ENCODE data around the gene HBZ. TPM values are rescaled to one million over a fixed set of nuclear protein-coding genes. Genes with fewer than 3 reads are reported as not detected.

HBZ gene
- total and polyA plus RNA-seq, 9 of the 15 experiments (the other 6 are each of a cell fraction or from before 2014, with no cell fraction given): 58.0 to 610 (median 113) TPM

GRCh38 chr16:180681-181564 lies 28.5 kb downstream of the HBZ start (continued):
- TF ChIP-seq RNF219 (CRISPR knock-in tag; IDR thresholded peaks at IDR 0.05): no peak
- TF ChIP-seq ZNF586 (CRISPR knock-in tag; conservative IDR thresholded peaks at IDR 0.05): no peak
- no peak for TF ChIP-seq GTF2A2 (tag; IDR thresholded peaks at IDR 0.05)
- no peak for TF ChIP-seq ZC3H11A (IDR thresholded peaks at IDR 0.05; ENCODE audit: low read depth, low read length)
- no peak for TF ChIP-seq NCOR1 (IDR thresholded peaks at IDR 0.05)
- TF ChIP-seq ZNF740 (CRISPR knock-in tag; IDR thresholded peaks at IDR 0.05): peak; percentile 97
- TF ChIP-seq ZNF740 (tag; IDR thresholded peaks at IDR 0.05): no peak; a peak in 1 of 4 replicates
- TF ChIP-seq KHSRP (IDR thresholded peaks at IDR 0.05): no peak
- TF ChIP-seq POLR2B (IDR thresholded peaks at IDR 0.05; ENCODE audit: low read depth, partially characterized antibody): no peak
- no peak for TF ChIP-seq MXD1 (CRISPR knock-in tag; IDR thresholded peaks at IDR 0.05; ENCODE audit: borderline replicate concordance, poor library complexity, severe bottlenecking)
- peak; percentile 100 for TF ChIP-seq FOXK1 (CRISPR knock-in tag; IDR thresholded peaks at IDR 0.05; ENCODE audit: borderline replicate concordance)
- no peak for TF ChIP-seq NELFE (IDR thresholded peaks at IDR 0.05; ENCODE audit: insufficient read depth, insufficient read length)
- peak; percentile 65; the same call in 1 of the 2 replicates for TF ChIP-seq TAF15 (IDR thresholded peaks at IDR 0.05; ENCODE audit: low read depth, low read length)
- TF ChIP-seq MTA1 (IDR thresholded peaks at IDR 0.05; ENCODE audit: borderline replicate concordance): no peak
- 0 out of 2 replicates have a peak, but pooled peaks have one; percentile 9 for TF ChIP-seq KLF6 (CRISPR knock-in tag; IDR thresholded peaks at IDR 0.05; ENCODE audit: borderline replicate concordance)
- peak; percentile 93 for TF ChIP-seq POLR2G (IDR thresholded peaks at IDR 0.05; ENCODE audit: low read depth, low read length)
- peak; percentile 85 for TF ChIP-seq CCNT2 (IDR thresholded peaks at IDR 0.05; ENCODE audit: borderline replicate concordance, extremely low read depth, insufficient read length, low read depth, low read length)
- no peak for TF ChIP-seq SRSF9 (IDR thresholded peaks at IDR 0.05; ENCODE audit: borderline replicate concordance, low read depth, low read length)
- no peak for TF ChIP-seq HNRNPH1 (optimal IDR thresholded peaks at IDR 0.05; ENCODE audit: low read depth, low read length)
- no peak; the same call in 1 of the 2 replicates for TF ChIP-seq KLF10 (CRISPR knock-in tag; IDR thresholded peaks at IDR 0.05)
- TF ChIP-seq CHAMP1 (IDR thresholded peaks at IDR 0.05): no peak
- TF ChIP-seq SMARCA4 (IDR thresholded peaks at IDR 0.05): no peak; the same call in 1 of the 2 replicates
- TF ChIP-seq ZNF253 (CRISPR knock-in tag; conservative IDR thresholded peaks at IDR 0.05): no peak
